ENCODE measurements around the gene PDGFD. TPM values are rescaled to one million over a fixed set of nuclear protein-coding genes. Genes with fewer than 3 reads are reported as not detected.
A peak's percentile ranks its signal among the peaks of the same experiment; 100 is the strongest.

The PDGFD gene
- total RNA-seq, 1 donor from 2014 or later = 3.9 TPM

GRCh38 chr11:104198576-104198975, 34.6 kb upstream of the PDGFD start:
- H3K27me3 ChIP-seq (ENCODE audit: low read depth) = no peaks in the 10 kb centered on the region
- intact Hi-C loops (cut with DNase I) = no loop called here
- no peak overlapping the region for H3K4me3 ChIP-seq
- no peaks in the 10 kb centered on the region for H3K36me3 ChIP-seq
- no peaks in the 10 kb centered on the region for H3K4me1 ChIP-seq
- DNase-seq = no peak
- TF ChIP-seq, protein P1, sequence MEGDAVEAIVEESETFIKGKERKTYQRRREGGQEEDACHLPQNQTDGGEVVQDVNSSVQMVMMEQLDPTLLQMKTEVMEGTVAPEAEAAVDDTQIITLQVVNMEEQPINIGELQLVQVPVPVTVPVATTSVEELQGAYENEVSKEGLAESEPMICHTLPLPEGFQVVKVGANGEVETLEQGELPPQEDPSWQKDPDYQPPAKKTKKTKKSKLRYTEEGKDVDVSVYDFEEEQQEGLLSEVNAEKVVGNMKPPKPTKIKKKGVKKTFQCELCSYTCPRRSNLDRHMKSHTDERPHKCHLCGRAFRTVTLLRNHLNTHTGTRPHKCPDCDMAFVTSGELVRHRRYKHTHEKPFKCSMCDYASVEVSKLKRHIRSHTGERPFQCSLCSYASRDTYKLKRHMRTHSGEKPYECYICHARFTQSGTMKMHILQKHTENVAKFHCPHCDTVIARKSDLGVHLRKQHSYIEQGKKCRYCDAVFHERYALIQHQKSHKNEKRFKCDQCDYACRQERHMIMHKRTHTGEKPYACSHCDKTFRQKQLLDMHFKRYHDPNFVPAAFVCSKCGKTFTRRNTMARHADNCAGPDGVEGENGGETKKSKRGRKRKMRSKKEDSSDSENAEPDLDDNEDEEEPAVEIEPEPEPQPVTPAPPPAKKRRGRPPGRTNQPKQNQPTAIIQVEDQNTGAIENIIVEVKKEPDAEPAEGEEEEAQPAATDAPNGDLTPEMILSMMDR (IDR thresholded peaks at IDR 0.05) = no peak
- H3K9me3 ChIP-seq = no peaks in the 10 kb centered on the region
- H3K27ac ChIP-seq = no peak overlapping the region
- no peak for ATAC-seq

DNA sequence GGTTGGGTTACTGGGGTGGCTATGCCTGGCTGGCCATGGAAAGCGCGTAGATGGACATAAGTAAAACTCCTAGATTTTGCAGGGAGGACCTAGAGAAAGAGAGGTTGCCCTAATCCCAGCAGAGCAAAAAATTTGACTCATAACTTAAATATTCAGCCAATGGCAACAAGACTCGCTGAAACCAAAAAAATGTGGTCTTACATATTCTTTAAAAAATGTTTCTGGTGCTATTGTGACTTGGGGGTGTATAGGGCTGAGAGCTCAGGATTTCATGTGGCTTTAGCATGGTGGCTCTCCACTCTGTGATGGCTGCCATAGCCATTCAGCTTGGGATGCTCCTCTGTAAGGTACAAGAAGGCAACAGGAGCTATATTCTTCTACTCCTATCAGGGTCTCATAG, 27.2 kb upstream of the PDGFD start:
- TF ChIP-seq, protein P1 (IDR thresholded peaks at IDR 0.05) = no peak
- H3K27ac ChIP-seq = no peak overlapping the region
- no peaks in the 10 kb centered on the region for H3K27me3 ChIP-seq (ENCODE audit: low read depth)
- no peaks in the 10 kb centered on the region for H3K36me3 ChIP-seq
- DNase-seq (no peak), ATAC-seq (no peak)
- no peaks in the 10 kb centered on the region for H3K9me3 ChIP-seq
- no peaks in the 10 kb centered on the region for H3K4me1 ChIP-seq
- intact Hi-C loops (cut with DNase I) = no loop called here
- no peak overlapping the region for H3K4me3 ChIP-seq

DNA sequence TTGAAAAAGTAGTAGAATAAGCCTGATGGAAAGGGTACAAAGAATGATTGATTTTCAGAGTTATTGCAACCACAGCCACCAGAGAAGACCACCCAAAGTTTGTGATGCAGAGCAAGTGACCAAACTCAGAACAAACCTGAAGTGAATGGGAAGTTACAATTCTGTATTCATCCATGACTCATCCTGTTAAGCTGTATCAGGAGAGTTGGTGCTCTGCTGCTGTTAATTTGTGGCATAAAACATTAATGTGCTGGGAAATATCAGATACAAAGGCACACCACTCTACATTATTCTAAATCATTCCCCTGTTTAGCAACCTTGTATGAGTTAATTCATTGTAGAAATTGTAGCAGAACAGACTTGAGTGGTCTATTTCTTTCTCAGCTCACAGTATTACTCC, 19.6 kb upstream of the PDGFD start:
- TF ChIP-seq, protein P1 (IDR thresholded peaks at IDR 0.05) = no peak
- Histone ChIP-seq H3K4me3 (no peak overlapping the region), H3K4me1 (no peaks in the 10 kb centered on the region), H3K9me3 (no peaks in the 10 kb centered on the region), H3K36me3 (no peaks in the 10 kb centered on the region), H3K27me3 (ENCODE audit: low read depth) (no peaks in the 10 kb centered on the region), H3K27ac (no peak overlapping the region)
- intact Hi-C loops (cut with DNase I) = no loop called here
- ATAC-seq (no peak), DNase-seq (no peak)

- intact Hi-C loops (cut with DNase I) = no loop called here
- no peaks in the 10 kb centered on the region for H3K36me3 ChIP-seq
- DNase-seq (no peak), ATAC-seq (no peak)
- H3K27me3 ChIP-seq (ENCODE audit: low read depth) = no peaks in the 10 kb centered on the region
- TF ChIP-seq, protein P1 (IDR thresholded peaks at IDR 0.05) = no peak
- no peak overlapping the region for H3K4me3 ChIP-seq
- H3K27ac ChIP-seq = no peak overlapping the region
- no peaks in the 10 kb centered on the region for H3K4me1 ChIP-seq
- H3K9me3 ChIP-seq = no peaks in the 10 kb centered on the region
These were observed 11.8 kb upstream of the PDGFD start for GRCh38 chr11:104175769-104176168.

GRCh38 chr11:104169091-104169490, 5.1 kb upstream of the PDGFD start:
- H3K9me3 ChIP-seq = no peaks in the 10 kb centered on the region
- H3K4me1 ChIP-seq = no peaks in the 10 kb centered on the region
- TF ChIP-seq, protein P1 (IDR thresholded peaks at IDR 0.05) = no peak
- ATAC-seq = no peak
- DNase-seq = no peak
- H3K4me3 ChIP-seq = no peak overlapping the region
- H3K36me3 ChIP-seq = no peaks in the 10 kb centered on the region
- intact Hi-C loops (cut with DNase I) = no loop called here
- H3K27me3 ChIP-seq (ENCODE audit: low read depth) = peaks cover 2% of the 10 kb centered on the region
- no peak overlapping the region for H3K27ac ChIP-seq

- DNase-seq (no peak), ATAC-seq (peak in 1 of 2 donors; percentile 32)
- TF ChIP-seq, protein P1 (IDR thresholded peaks at IDR 0.05) = no peak
- H3K27ac ChIP-seq = no peak overlapping the region
- no peaks in the 10 kb centered on the region for H3K36me3 ChIP-seq
- H3K4me1 ChIP-seq = peaks cover 13% of the 10 kb centered on the region
- H3K27me3 ChIP-seq (ENCODE audit: low read depth) = peaks cover 11% of the 10 kb centered on the region
- intact Hi-C loops (cut with DNase I) = no loop called here
- no peak overlapping the region for H3K4me3 ChIP-seq
- no peaks in the 10 kb centered on the region for H3K9me3 ChIP-seq
These were observed 1.1 kb upstream of the PDGFD start for GRCh38 chr11:104165014-104165413.

Data from lower lobe of right lung (tissue), 2 donors.